Inferior parietal cortex (tissue), 1 donor: Measurements from ENCODE around the gene LMBRD2.

ENCODE experiments used
- DNase-seq: peaks from one replicate; pipeline ENCODE4 v3.0.0-alpha.2; 2016; ENCODE audit errors: extremely low spot score

Gene LMBRD2

DNA sequence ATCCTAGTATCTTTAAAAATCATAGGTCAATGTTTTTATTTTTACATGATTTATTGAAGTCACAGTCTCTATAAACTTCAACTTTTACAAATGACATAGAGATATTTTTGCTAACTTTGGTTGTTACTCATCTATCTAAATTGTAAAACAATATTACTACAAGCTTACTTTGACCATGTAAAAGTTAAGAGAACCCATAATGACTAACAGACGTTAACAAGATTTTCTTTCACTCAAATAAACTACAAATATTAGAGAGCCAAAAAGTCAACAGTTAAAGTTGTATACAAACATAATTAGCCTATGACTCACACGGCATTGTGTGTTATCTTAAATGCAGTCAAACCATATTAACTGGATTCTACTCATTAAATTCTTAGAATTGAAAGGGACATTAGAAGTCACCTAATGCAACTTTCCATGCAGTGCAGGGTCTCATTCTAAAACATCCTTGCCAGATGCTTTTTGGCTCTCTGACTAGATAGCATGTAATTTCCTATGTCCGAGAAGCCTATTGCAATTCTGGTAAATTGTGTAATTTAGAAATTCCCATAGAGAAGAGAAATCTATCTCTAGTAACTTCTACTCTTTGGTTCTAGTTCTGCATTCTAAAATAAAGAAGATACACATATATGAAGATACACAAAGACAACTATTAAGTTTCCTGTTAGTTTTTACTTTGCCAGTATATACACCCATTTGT lies 42.8 kb downstream of the LMBRD2 start:
- no peak for DNase-seq

DNA sequence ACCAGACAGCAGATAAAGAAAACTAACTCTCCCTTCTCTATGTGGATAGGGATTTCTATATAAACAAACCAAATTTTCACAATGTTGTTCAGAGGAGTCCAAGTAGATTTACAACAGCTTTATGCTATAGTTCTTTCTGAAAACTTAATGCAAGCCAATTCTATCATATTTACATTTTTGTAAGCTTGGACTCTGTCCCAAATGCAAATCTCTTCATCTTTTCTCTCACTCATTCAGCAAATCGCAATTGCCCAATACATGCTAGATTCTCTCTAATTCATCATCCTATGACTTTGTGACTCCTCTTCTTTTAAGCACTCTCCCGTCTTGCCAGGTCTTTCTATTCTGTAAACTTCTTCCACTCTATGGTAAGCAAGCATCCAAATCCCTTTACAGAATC lies 45.9 kb downstream of the LMBRD2 start:
- DNase-seq: no peak

DNA sequence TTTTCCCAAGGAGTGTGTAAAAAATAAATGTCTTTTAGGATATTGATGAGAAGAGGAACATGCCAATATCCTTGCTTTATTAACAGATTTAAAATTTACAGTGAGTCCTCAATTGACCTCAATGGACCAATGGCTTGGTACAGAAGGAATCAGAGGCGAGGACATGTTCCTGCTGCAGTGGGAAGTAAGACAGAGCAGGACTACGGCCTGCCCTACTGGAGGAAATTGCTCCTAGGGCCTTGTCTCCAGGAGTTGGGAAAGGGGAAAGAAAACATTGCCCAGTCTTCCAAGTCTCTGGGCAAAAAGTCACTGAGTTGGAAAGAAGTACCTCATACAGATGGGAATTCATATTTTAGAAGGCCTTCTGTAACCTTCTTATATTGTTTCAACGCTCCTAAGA lies 51.9 kb downstream of the LMBRD2 start:
- no peak for DNase-seq

DNA sequence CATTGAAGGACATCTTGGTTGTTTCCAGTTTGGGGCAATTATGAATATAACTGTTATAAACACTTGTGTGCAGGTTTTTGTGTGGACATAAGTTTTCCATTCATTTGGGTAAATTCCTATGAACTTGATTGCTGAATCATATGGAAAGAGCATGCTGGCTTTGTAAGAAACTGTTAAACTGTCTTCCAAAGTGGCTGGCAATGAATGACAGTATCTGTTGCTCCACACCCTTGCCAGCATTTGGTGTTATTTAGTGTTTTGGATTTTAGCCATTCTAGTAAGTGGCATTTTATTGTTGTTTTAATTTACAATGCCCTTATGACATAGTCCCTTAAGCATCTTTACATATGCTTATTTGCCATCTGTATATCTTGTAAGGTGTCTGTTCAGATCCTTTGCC lies 55.2 kb downstream of the LMBRD2 start:
- no peak for DNase-seq

DNA sequence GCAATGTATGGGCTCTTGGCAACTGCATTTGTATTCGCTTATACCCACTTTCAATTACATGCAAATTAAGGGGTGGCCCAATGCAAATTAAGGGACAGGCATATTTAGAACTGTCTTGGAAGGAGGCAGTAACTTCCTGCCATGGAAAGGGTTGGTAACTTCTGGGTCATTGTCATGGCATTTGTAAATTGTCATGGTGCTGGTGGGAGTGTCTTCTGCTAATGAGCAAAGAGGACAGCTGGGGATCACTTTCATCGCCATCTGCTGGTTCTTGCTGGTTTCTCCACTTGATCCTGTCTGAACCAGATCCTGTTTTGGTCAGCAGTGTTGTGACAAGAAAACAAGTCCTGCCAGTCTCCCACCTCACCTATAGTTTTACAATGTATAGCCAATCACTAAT lies 61.7 kb downstream of the LMBRD2 start:
- DNase-seq: no peak

DNA sequence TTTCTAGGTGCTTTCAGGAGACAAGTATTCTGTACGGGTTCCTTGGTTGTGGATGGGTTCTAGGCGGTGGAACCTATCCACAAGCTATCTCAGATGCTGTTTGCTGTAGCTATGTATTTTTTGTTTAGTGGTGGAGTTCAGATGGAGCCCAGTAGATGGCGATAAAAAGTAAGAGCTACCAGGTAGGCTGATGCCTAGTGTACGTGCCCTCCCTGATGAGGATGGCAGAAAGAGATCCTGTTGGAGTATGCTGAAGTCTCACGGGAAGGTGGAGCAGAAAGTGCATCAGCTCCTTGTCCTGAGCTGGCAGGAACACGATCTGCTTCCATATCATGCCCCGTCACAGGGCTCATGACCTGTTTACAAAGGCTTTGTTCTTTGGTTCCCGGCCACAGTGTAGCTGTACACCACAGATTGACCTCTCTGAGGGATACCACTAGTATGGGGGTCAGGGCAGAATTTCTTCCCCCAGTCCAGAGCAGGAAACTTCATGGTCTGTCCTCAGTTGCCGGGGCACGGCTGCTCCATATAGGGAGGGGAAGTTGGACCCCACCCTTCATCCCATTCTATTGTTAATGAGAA lies 72.4 kb downstream of the LMBRD2 start:
- DNase-seq: peak; percentile 72

DNA sequence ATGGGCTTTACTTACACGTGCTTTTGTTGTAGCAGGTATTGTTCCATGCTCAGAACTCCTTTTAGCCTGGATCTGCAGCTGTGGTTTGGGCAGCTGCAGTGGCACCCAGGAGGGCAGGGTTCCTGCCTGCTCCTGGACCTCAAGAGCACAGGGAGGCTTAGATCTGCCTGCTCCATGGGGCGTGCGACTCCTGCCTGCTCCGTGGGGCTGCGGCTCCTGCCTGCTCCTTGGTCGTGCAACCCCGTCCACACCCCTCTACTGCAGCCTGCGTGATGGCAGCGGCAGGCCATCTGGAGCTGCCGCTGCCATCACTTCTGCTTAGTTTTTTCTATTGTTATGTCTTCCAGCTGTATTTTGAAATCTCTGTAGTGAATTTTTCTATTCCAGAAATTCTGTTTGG lies 73.3 kb downstream of the LMBRD2 start:
- no peak for DNase-seq

DNA sequence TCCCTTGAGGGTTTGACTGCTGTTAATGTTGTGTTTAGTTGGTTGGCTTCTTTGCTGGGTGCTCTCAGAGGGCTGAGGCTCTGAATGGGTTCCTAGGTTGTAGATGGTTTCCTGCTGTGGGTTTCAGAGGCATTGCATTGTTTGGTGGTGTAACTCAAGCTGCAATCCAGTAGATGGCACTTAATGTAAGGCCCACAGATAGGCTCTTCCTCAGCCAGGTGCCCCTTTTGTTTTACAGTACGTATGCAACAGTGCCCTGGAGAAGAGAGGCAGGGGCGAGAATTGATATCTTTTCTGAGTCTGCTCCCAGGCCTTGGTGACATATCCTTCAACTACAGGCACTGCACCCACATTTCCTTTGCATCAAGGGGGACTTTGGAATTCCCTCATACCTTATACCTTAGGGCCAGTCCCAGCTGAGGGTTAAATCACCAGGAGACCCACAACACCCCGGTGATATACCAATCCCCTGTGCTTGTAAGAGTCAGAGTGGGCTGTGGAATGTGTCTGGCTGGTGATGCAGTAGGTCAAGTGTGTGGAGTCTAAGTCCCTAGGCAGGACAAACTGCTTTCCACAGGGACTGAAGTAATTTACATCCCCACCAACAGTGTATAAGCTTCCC lies 78.0 kb downstream of the LMBRD2 start:
- no peak for DNase-seq

DNA sequence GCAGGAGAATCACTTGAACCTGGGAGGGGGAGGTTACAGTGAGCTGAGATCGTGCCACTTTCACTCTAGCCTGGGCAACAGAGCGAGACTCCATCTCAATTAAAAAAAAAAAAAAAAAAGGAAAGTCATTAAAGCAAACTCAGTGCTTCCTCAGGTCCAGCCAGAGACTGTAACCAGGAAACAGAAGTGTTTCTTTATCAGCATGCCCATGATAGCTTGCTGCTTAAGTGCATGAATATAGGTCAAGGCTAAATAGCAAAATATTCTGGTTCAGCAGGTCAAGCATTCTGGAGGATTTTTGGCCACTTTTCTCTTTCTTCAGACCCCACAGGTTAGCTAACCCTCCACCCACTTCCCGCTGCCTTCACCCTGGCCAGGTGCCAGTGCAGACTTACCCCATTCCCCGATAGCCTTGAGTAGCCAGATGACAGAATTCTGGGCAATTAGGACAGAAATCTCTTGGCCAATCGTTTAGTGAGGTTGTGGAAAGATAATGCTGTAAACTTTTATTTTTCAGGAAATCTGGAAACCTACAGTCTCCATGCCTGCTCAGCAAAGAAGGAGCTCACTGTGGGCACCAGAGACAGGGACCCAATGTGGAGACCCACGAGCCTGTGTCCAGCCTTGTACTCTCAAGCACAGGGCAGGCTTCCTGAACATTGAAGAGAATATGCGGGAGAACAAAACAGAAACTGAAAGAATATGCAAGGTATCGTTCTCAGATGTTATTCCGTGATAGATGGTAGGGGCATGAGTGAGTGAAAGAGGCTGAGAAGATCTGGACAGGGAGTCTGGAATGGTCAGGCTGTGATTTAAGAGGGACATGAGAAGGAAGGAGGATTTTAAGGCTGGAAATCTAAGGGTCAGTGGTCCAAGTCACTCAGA lies 80.8 kb downstream of the LMBRD2 start:
- no peak for DNase-seq

DNA sequence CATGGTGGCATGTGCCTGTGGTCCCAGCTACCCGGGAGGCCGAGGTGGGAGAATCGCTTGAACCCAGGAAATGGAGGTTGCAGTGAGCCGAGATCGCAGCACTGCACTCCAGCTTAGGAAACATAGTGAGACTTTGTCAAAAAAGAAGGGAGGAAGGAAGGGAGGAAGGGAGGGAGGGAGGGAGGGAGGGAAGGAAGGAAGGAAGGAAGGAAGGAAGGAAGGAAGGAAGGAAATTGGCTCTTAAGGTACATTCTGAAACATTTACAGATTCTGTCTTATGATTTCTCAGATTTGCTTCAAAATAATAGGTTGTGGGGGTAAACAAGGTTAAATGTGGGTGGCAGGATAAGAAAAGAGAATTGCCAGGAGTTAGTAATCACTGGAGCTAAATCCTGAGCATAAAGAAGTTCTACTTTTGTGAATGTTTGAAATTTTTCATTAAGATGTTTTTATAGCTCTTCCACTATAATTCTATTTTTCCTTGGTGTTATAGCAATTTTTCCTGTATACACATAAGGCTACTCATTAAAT lies 82.9 kb downstream of the LMBRD2 start:
- DNase-seq: no peak

DNA sequence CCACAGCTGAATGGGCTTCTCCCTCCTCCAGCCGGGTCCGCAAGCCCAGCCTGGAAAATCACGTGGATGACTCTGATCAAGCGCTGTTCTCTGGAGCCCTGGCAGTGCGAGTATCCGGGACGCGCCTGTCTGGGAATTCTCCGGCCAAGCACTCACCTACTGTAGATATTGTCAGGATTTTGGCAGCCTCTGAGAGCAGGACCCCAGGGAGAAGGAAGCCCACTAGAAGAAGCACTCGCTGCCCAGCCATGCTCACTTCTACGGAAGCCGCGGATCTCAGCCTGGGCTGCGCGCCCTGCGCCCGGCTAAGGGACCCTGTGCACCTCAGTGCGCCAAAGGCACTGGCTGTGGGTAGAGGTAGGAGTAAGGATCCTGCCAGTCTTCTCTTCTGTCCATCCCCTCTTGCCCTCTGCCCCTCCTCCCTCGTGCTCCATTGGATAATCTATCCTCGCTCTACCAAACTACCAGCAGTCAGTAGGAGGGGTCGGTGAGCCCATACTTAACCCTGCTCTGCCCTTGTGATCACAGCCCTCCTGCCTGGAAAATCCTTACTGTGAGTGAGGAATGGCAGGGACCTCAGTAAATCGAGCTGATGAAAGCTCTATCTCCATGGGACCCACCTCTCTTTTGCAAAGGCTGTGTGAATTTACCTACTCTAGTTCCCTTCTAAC lies 85.0 kb downstream of the LMBRD2 start, which contains the start of gene UGT3A2:
Gene UGT3A2, minus strand, starts transcription at position 343 of the 671 bp plus-strand sequence. Its CDS starts 93 bp downstream, at position 250.
- no peak for DNase-seq

DNA sequence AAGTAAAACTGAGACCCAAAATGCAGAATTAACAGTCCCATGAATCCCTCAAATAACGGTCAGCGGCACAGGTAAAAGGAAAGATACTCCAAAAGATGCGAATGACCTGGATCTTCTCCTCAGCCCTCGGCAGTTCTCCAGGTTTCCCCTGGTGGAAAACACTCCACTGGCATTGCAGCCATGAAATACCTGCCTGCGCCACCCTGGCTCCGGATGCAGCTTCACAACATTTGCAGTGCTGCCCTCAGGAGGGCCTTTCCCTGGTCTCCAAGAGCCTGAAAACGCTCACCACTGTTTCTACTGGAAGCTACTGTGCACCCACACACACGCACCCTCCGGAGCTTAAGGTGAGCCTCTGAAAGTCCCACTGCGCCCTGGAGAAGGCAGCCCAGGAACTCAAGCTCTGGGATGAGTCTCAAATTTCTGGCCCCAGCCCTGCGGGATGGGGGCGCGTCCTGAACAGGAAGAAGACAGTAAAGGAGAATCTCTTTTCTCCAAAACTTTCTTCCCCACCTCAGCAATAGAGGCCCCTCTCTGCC lies 85.6 kb downstream of the LMBRD2 start:
- no peak for DNase-seq

DNA sequence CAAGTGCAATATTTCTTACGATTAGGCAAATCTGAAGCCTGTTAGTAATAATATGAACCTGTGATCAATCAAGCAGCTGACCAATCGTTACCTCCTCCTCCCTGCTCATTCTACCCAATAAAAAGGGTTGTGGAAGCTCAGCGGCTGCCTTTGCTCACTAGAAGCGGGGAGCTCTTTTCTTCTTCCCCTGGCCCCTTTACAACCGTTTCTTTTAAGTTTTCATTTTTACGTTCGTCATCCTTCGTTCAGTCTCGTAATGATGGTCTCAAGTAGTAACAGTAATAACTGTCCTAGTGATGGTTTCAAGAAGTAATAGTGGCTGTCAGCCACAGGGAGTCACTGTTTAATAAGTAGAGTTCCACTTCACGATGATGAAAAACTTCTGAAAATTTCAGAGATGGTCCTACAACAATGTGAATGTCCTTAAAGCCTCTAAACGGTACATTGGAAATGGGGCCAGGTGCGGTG lies 91.2 kb downstream of the LMBRD2 start:
- no peak for DNase-seq

DNA sequence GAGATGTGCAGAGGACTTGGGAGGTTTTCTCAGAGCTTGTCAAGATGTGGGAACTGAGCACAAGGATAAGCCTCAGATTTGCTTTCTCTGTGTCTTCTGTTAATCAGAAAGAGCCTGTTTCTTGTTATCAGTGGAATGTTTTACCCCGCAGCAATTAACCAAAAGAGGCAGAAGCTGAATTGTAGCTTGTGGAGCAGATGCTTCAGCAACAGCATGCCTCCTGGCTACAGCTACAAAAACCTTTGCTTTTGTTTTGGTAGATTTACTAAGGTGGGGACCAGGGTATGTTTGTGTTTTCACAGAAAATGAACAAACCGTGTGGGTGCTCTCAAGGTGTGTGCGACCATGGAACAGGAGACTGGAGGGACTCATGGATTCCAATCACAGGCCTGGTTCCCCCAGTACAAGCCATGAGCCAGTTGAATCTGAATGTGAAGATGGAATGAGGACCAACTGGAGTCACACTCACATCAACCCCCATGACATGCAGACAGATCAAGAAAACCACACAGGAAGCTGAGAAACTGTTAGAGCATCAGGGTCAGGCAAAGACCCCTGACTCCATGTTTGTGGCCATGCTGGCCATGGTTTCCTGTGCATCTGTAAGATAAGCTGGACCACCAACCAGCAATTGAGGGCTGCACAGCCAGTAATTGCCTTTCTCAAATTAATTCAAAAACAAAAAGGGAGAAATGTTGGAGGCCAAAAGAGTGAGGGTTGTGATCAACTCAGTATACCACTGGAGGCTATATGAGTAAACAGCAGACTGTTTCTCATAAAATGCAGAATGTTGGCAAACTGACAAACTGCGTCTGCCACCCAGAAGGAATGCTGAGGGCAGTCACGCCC lies 91.9 kb downstream of the LMBRD2 start:
- DNase-seq: no peak

DNA sequence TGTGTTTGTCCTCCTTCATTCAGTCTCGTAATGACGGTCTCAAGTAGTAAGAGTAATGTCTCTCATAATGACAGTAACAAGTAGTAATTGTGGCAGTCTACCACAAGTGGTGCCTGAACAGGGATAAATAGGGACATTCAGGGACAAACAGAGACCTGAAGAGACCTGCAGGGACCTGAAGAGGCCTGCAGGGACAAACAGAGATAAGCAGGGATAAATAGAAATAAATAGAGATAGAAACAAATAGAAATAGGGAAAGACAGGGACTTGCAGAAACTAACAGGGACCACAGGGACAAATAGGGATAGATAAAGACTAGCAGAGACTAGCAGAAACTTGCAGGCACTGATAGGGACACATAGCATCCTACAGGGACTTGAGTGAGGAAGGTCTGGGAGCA lies 92.9 kb downstream of the LMBRD2 start:
- DNase-seq: no peak

DNA sequence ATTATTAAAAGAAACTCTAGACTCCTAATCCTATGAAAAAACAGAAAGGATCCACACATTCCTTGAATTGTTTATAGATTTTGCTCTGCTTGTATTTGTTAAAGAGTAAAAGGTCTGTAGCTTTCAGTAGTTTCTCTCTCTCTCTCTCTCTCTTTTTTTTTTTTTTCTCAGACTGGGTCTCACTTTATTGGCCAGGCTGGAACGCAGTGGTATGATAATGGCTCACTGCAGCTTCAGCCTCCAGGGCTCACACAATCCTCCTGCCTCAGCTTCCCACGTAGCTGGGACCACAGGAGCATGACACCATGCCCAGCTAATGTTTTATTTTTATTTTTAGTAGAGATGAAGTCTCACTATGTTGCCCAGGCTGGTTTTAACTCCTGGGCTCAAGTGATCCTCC lies 94.3 kb downstream of the LMBRD2 start:
- DNase-seq: no peak

DNA sequence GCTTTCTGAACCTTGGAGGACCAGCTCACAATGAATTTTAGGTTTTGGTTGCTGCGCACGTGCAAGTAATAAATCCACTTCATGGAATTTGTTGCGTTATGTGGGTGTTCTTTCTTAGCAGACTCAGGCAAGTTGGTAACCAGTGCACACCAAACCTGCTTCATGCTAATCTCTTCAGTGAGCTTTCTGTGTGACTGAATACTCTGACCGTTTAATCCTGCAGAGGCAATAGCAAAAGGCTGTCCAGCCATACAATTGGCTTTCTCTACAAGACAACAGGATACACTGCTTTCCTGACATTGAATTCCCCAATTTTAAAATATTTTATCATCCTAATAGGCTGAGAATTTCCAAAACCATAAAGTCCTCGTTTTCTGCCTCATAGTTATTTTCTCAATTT lies 95.3 kb downstream of the LMBRD2 start:
- no peak for DNase-seq

DNA sequence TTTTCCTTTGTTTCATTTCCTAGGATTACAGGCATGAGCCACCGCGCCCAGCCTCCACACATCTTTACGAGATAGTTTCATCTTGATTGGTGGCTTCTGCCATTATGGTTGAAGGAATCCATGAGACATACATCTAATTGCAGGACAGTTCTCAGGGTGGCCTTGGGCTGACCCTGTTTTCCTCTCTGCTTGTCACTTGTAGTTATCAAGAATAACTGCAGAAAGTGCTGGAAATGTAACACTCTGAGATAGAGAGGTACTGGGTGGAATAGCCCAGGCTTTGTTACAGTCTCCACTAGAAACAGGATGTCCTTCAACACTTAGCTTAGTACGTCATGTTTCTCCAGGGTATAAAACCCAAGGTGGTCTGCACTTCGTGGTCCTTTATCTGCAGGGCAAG lies 95.7 kb downstream of the LMBRD2 start:
- no peak for DNase-seq

DNA sequence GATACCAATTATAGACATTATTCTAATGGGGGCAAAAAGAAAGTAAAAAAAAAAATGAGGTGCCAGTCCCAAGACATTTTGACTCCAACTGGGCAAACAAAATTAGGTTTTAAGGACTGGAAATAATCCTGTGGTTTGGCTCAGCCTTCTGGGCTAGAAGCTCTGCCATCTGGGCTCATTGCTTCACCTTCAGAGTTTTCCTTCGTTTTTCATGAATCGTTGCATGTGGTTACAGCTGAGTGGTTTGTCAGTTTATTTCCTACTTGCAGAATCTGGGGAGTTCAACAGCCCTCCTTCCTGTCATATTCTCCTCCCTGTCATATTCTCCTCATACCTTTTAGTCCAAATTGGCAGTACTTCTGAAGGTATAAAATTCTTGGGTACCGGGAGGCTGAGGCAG lies 97.0 kb downstream of the LMBRD2 start:
- no peak for DNase-seq

DNA sequence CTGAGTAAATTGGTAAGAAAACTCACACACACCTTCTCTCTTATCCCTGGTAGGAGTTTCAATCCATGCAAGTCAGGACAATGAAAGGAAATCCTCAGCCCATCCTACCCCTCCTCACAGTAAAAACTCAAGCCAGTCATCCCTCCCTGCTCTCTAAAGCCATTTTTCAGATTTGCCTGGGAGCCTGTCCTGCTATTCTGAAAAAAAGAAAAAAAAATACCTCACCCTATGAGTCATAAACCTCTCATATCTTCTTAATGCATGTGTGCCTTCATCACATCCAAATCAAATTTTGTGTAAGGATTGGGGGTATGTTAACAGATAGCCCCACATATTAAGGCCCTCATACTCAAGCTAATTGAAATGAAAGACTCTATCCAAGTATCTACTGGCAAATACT lies 99.1 kb downstream of the LMBRD2 start:
- no peak for DNase-seq
